SK-N-MC (cell line): ENCODE measurements around the gene MAP4K2.

Experiments
- DNase-seq: peaks from one replicate; pipeline ENCODE4 v3.0.0-alpha.2; 2011; ENCODE audit warnings: low read depth, low spot score
- H3K27ac ChIP-seq: fragments of 200-600 bp; sonication (generic); 2 replicates; pipeline ENCODE4 v1.5.1; 2016; ENCODE audit warnings: mixed run types
- H3K36me3 ChIP-seq: fragments of 200-600 bp; sonication (generic); 2 replicates; pipeline ENCODE4 v1.6.1; 2017; ENCODE audit warnings: antibody characterized with exemption, low read length, mixed read lengths; ENCODE audit not compliant: insufficient read depth
- H3K4me3 ChIP-seq: fragments of 200-600 bp; sonication (generic); 2 replicates; pipeline ENCODE4 v1.5.1; 2016
- H3K9ac ChIP-seq: fragments of 200-600 bp; sonication (generic); 2 replicates; pipeline ENCODE4 v1.8.0; 2017; ENCODE audit warnings: mixed run types, mixed read lengths; ENCODE audit not compliant: insufficient read length
- H3K9me3 ChIP-seq: fragments of 200-600 bp; sonication (generic); 2 replicates; pipeline ENCODE4 v1.6.1; 2017; ENCODE audit warnings: low read depth, mild to moderate bottlenecking, antibody characterized with exemption, low read length, moderate library complexity, mixed read lengths
- EZH2 ChIP-seq: fragments of 200-600 bp; sonication (generic); IDR thresholded peaks from one replicate; pipeline ENCODE4 v1.6.1; 2017; ENCODE audit warnings: antibody characterized with exemption
- FOXP2 ChIP-seq: optimal IDR thresholded peaks from 2 replicates; pipeline ENCODE3; 2011; ENCODE audit warnings: mild to moderate bottlenecking, moderate library complexity; ENCODE audit not compliant: insufficient read depth; ENCODE audit errors: extremely low read length, control extremely low read depth
- POLR2AphosphoS5 ChIP-seq: IDR thresholded peaks from 2 replicates; pipeline ENCODE4 v1.6.1; 2012; ENCODE audit warnings: mild to moderate bottlenecking, low read depth, low read length, borderline replicate concordance

MAP4K2 gene

GRCh38 chr11:64742087-64742888 lies 60.7 kb downstream of the MAP4K2 start:
- Histone ChIP-seq H3K36me3 (no peaks in the 10 kb centered on the region), H3K4me3 (peak overlapping the region; percentile 78), H3K27ac (no peak overlapping the region), H3K9ac (no peak overlapping the region), H3K9me3 (no peaks in the 10 kb centered on the region)
- DNase-seq: no peak
- TF ChIP-seq EZH2 (no peak), FOXP2 (no peak), POLR2AphosphoS5 (no peak)

GRCh38 chr11:64741375-64742086 lies 61.5 kb downstream of the MAP4K2 start:
- H3K9ac ChIP-seq: no peak overlapping the region
- DNase-seq: no peak
- H3K27ac ChIP-seq: no peak overlapping the region
- no peak for TF ChIP-seq FOXP2
- TF ChIP-seq EZH2: no peak
- no peak for TF ChIP-seq POLR2AphosphoS5
- no peaks in the 10 kb centered on the region for H3K36me3 ChIP-seq
- no peak overlapping the region for H3K4me3 ChIP-seq
- H3K9me3 ChIP-seq: no peaks in the 10 kb centered on the region

- no peaks in the 10 kb centered on the region for H3K36me3 ChIP-seq
- H3K27ac ChIP-seq: no peak overlapping the region
- no peak for TF ChIP-seq FOXP2
- no peak for TF ChIP-seq POLR2AphosphoS5
- no peak for TF ChIP-seq EZH2
- H3K9ac ChIP-seq: no peak overlapping the region
- no peaks in the 10 kb centered on the region for H3K9me3 ChIP-seq
- no peak overlapping the region for H3K4me3 ChIP-seq
- DNase-seq: no peak
Measured at GRCh38 chr11:64739871-64740270, 63.1 kb downstream of the MAP4K2 start.

GRCh38 chr11:64736654-64737053 lies 66.4 kb downstream of the MAP4K2 start:
- H3K27ac ChIP-seq: no peak overlapping the region
- no peaks in the 10 kb centered on the region for H3K36me3 ChIP-seq
- DNase-seq: no peak
- no peak for TF ChIP-seq FOXP2
- TF ChIP-seq EZH2: no peak
- TF ChIP-seq POLR2AphosphoS5: no peak
- H3K4me3 ChIP-seq: no peak overlapping the region
- no peak overlapping the region for H3K9ac ChIP-seq
- no peaks in the 10 kb centered on the region for H3K9me3 ChIP-seq

GRCh38 chr11:64735725-64736259 lies 67.2 kb downstream of the MAP4K2 start:
- Histone ChIP-seq H3K9ac (no peak overlapping the region), H3K9me3 (no peaks in the 10 kb centered on the region), H3K36me3 (no peaks in the 10 kb centered on the region), H3K4me3 (no peak overlapping the region), H3K27ac (no peak overlapping the region)
- DNase-seq: no peak
- no peak for TF ChIP-seq EZH2
- no peak for TF ChIP-seq POLR2AphosphoS5
- no peak for TF ChIP-seq FOXP2
